Prostate gland (tissue), 2 donors: ENCODE results near the gene KCTD4. TPM values are rescaled to one million over a fixed set of nuclear protein-coding genes. Genes with fewer than 3 reads are reported as not detected.

Experiments
- DNase-seq: peaks from one replicate; pipeline ENCODE4 v3.0.0-alpha.2; 2019; ENCODE audit warnings: low spot score
- H3K27ac ChIP-seq, 2 donors: fragments of 200-600 bp; sonication (generic); 2 replicates each; pipeline ENCODE4 v1.5.1; 2017 to 2019
- H3K27me3 ChIP-seq: fragments of 200-600 bp; sonication (generic); replicated peaks from 2 replicates; pipeline ENCODE4 v1.5.1; 2019; ENCODE audit not compliant: insufficient read depth
- H3K36me3 ChIP-seq, 2 donors: fragments of 200-600 bp; sonication (generic); 1 replicate in 1 of 2; 2 replicates in 1 of 2; pipeline versions ENCODE4 v1.5.1 to v1.8.1; 2017 to 2019
- H3K4me1 ChIP-seq: fragments of 200-600 bp; sonication (generic); replicated peaks from 2 replicates; pipeline ENCODE4 v1.5.1; 2019
- H3K4me3 ChIP-seq, 2 donors: fragments of 200-600 bp; sonication (generic); 2 replicates each; pipeline ENCODE4 v1.5.1; 2017 to 2019
- H3K9me3 ChIP-seq: fragments of 200-600 bp; sonication (generic); 2 replicates; pipeline ENCODE4 v1.5.1; 2017
- CTCF ChIP-seq, 4 experiments: fragments of 200-600 bp in 2 of 4; fragments of 450-650 bp in 2 of 4; sonication (generic) in 2 of 4; IDR thresholded peaks; 1 replicate in 3 of 4; 2 replicates in 1 of 4; pipeline ENCODE4 v1.5.1; 2016 to 2019; ENCODE audit warnings: antibody characterized with exemption in 4 of 4, mild to moderate bottlenecking in 2 of 4, moderate library complexity in 2 of 4
- POLR2A ChIP-seq: fragments of 450-650 bp; IDR thresholded peaks from one replicate; pipeline ENCODE4 v1.6.1; 2016; ENCODE audit warnings: antibody characterized with exemption, mild to moderate bottlenecking
- POLR2AphosphoS5 ChIP-seq: sonication (generic); formaldehyde crosslinking; IDR thresholded peaks from one replicate; pipeline ENCODE4 v1.6.1; 2017; ENCODE audit warnings: antibody characterized with exemption
- WGBS: methylation state at CpG from one replicate; pipeline ENCODE4 v1.1.5; 2018; 5-methylcytosine and 5-hydroxymethylcytosine counted together
- intact Hi-C: fragments of 100-400 bp; cut with DNase I; formaldehyde crosslinking; loops from one replicate; pipeline ENCODE4 v1.14.2; 2022
- total RNA-seq, 2 donors: library from RNA; depleted of rRNA; stranded (reverse); fragments of >200 nt; gene quantifications; one replicate each; pipeline ENCODE4 v1.1.0, GENCODE V29; 2016

KCTD4 gene
- total RNA-seq, 2 donors from 2014 or later: not detected

GRCh38 chr13:45224176-45224575 lies 23.3 kb upstream of the KCTD4 start:
- H3K9me3 ChIP-seq: no peaks in the 10 kb centered on the region
- TF ChIP-seq POLR2AphosphoS5 (no peak), POLR2A (no peak), CTCF (IDR thresholded peaks at IDR 0.05) (no peak)
- H3K4me1 ChIP-seq: no peaks in the 10 kb centered on the region
- H3K27me3 ChIP-seq: no peaks in the 10 kb centered on the region
- no peak overlapping the region for H3K27ac ChIP-seq
- no peaks in the 10 kb centered on the region for H3K36me3 ChIP-seq
- H3K4me3 ChIP-seq: no peak overlapping the region
- intact Hi-C loops: no loop called here
- DNase-seq: no peak

- intact Hi-C loops: no loop called here
- WGBS: 100% methylated on average over 1 of the region's 1 CpG
- H3K9me3 ChIP-seq: no peaks in the 10 kb centered on the region
- TF ChIP-seq CTCF (IDR thresholded peaks at IDR 0.05) (no peak), POLR2AphosphoS5 (no peak), POLR2A (no peak)
- no peaks in the 10 kb centered on the region for H3K4me1 ChIP-seq
- DNase-seq: no peak
- H3K27me3 ChIP-seq: no peaks in the 10 kb centered on the region
- H3K4me3 ChIP-seq: no peak overlapping the region
- H3K36me3 ChIP-seq: no peaks in the 10 kb centered on the region
- H3K27ac ChIP-seq: no peak overlapping the region
Observed at GRCh38 chr13:45222919-45223318, 22.1 kb upstream of the KCTD4 start.

GRCh38 chr13:45222516-45222915 lies 21.7 kb upstream of the KCTD4 start:
- Histone ChIP-seq H3K27me3 (no peaks in the 10 kb centered on the region), H3K4me3 (no peak overlapping the region), H3K4me1 (no peaks in the 10 kb centered on the region), H3K27ac (no peak overlapping the region), H3K36me3 (no peaks in the 10 kb centered on the region), H3K9me3 (no peaks in the 10 kb centered on the region)
- 66% methylated on average over 3 of the region's 3 CpGs for WGBS
- DNase-seq: no peak
- intact Hi-C loops: no loop called here
- no peak for TF ChIP-seq POLR2A
- no peak for TF ChIP-seq POLR2AphosphoS5
- no peak for TF ChIP-seq CTCF (IDR thresholded peaks at IDR 0.05)

- no peaks in the 10 kb centered on the region for H3K4me1 ChIP-seq
- intact Hi-C loops: no loop called here
- no peak for DNase-seq
- no peak for TF ChIP-seq POLR2AphosphoS5
- TF ChIP-seq POLR2A: no peak
- no peak for TF ChIP-seq CTCF (IDR thresholded peaks at IDR 0.05)
- WGBS: 98% methylated on average over 4 of the region's 4 CpGs
- H3K36me3 ChIP-seq: no peaks in the 10 kb centered on the region
- no peak overlapping the region for H3K27ac ChIP-seq
- no peaks in the 10 kb centered on the region for H3K27me3 ChIP-seq
- H3K9me3 ChIP-seq: no peaks in the 10 kb centered on the region
- no peak overlapping the region for H3K4me3 ChIP-seq
Observed at GRCh38 chr13:45220403-45220802, 19.6 kb upstream of the KCTD4 start.

- Histone ChIP-seq H3K4me3 (no peak overlapping the region), H3K9me3 (no peaks in the 10 kb centered on the region), H3K27me3 (no peaks in the 10 kb centered on the region), H3K27ac (no peak overlapping the region), H3K36me3 (no peaks in the 10 kb centered on the region), H3K4me1 (no peaks in the 10 kb centered on the region)
- TF ChIP-seq CTCF (IDR thresholded peaks at IDR 0.05) (no peak), POLR2AphosphoS5 (no peak), POLR2A (no peak)
- intact Hi-C loops: no loop called here
- DNase-seq: no peak
- 61% methylated on average over 4 of the region's 4 CpGs for WGBS
Observed at GRCh38 chr13:45219938-45220375, 19.1 kb upstream of the KCTD4 start.
